ENCODE results near the gene ACVR2A. TPM values are rescaled to one million over a fixed set of nuclear protein-coding genes. Genes with fewer than 3 reads are reported as not detected.

Gene ACVR2A
- total RNA-seq, 4 donors from 2014 or later = 10.1 to 27.5 (median 15.1) TPM

GRCh38 chr2:147855977-147856376 lies 11.1 kb downstream of the ACVR2A start:
- TF ChIP-seq CTCF (IDR thresholded peaks at IDR 0.05) (peak in 1 of 6 experiments; percentile 7), POLR2A (IDR thresholded peaks at IDR 0.05) (no peak)
- Histone ChIP-seq H3K9me3 (no peaks in the 10 kb centered on the region), H3K36me3 (no peaks in the 10 kb centered on the region), H3K27ac (no peak overlapping the region), H3K4me1 (peaks cover 0 to 58% (median 7%) of the 10 kb centered on the region in 3 donors), H3K27me3 (no peaks in the 10 kb centered on the region), H3K4me3 (no peak overlapping the region)
- DNase-seq = no peak
- intact Hi-C loops (cut with DNase I) = no loop called here

- Histone ChIP-seq H3K27me3 (no peaks in the 10 kb centered on the region), H3K4me1 (peaks cover 0 to 66% (median 4%) of the 10 kb centered on the region in 3 donors), H3K4me3 (no peak overlapping the region), H3K9me3 (no peaks in the 10 kb centered on the region), H3K27ac (no peak overlapping the region), H3K36me3 (no peaks in the 10 kb centered on the region)
- TF ChIP-seq POLR2A (IDR thresholded peaks at IDR 0.05) (no peak), CTCF (IDR thresholded peaks at IDR 0.05) (no peak)
- no peak for DNase-seq
- 90 to 92% methylated on average over 1 of the region's 1 CpG for WGBS, 2 donors
- intact Hi-C loops (cut with DNase I) = no loop called here
Measured at GRCh38 chr2:147860009-147860408, 15.2 kb downstream of the ACVR2A start.

- peaks cover 0 to 55% (median 4%) of the 10 kb centered on the region in 3 donors for H3K4me1 ChIP-seq
- no peak overlapping the region for H3K4me3 ChIP-seq
- H3K9me3 ChIP-seq = no peaks in the 10 kb centered on the region
- no peaks in the 10 kb centered on the region for H3K36me3 ChIP-seq
- intact Hi-C loops (cut with DNase I) = no loop called here
- no peak for DNase-seq
- TF ChIP-seq POLR2A (IDR thresholded peaks at IDR 0.05) = no peak
- TF ChIP-seq CTCF (IDR thresholded peaks at IDR 0.05) = no peak
- no peaks in the 10 kb centered on the region for H3K27me3 ChIP-seq
- no peak overlapping the region for H3K27ac ChIP-seq
- 45% methylated on average over 2 of the region's 2 CpGs for WGBS, 2 donors
Measured at GRCh38 chr2:147862859-147863516, 18.2 kb downstream of the ACVR2A start.

- Histone ChIP-seq H3K27ac (no peak overlapping the region), H3K27me3 (no peaks in the 10 kb centered on the region), H3K9me3 (no peaks in the 10 kb centered on the region), H3K4me1 (peaks cover 0 to 48% (median 4%) of the 10 kb centered on the region in 3 donors), H3K4me3 (no peak overlapping the region), H3K36me3 (no peaks in the 10 kb centered on the region)
- intact Hi-C loops (cut with DNase I) = no loop called here
- TF ChIP-seq POLR2A (IDR thresholded peaks at IDR 0.05) (no peak), CTCF (IDR thresholded peaks at IDR 0.05) (no peak)
- WGBS, 2 donors = 31 to 77% methylated on average over 1 of the region's 1 CpG
- no peak for DNase-seq
Measured at GRCh38 chr2:147863835-147864234, 19.0 kb downstream of the ACVR2A start.

GRCh38 chr2:147865560-147865959 lies 20.7 kb downstream of the ACVR2A start:
- H3K4me3 ChIP-seq = no peak overlapping the region
- H3K4me1 ChIP-seq = peaks cover 0 to 39% (median 0%) of the 10 kb centered on the region in 3 donors
- intact Hi-C loops (cut with DNase I) = no loop called here
- H3K27ac ChIP-seq = no peak overlapping the region
- H3K9me3 ChIP-seq = no peaks in the 10 kb centered on the region
- DNase-seq = no peak
- no peaks in the 10 kb centered on the region for H3K27me3 ChIP-seq
- no peaks in the 10 kb centered on the region for H3K36me3 ChIP-seq
- TF ChIP-seq CTCF (IDR thresholded peaks at IDR 0.05) (no peak), POLR2A (IDR thresholded peaks at IDR 0.05) (no peak)

Data from esophagus squamous epithelium (tissue), 5 donors.